ENCODE data around the gene ILDR2. TPM values are rescaled to one million over a fixed set of nuclear protein-coding genes. Genes with fewer than 3 reads are reported as not detected.

Gene ILDR2
- 2.5 TPM for polyA plus RNA-seq (ENCODE audit: insufficient read length)

GRCh38 chr1:166975361-166976129 is at the start of gene ILDR2:
Gene ILDR2, minus strand, starts transcription at chr1:166975540. Its CDS starts 272 bp downstream, at chr1:166975268.
- DNase-seq (ENCODE audit: low read depth) = no peak

- DNase-seq (ENCODE audit: low read depth) = no peak
Measured at GRCh38 chr1:167022384-167022783, 47.0 kb upstream of the ILDR2 start.

- no peak for DNase-seq (ENCODE audit: low read depth)
Measured at GRCh38 chr1:167016100-167016750, 40.9 kb upstream of the ILDR2 start.

GRCh38 chr1:167013108-167013929 is 38.0 kb upstream of the ILDR2 start:
- no peak for DNase-seq (ENCODE audit: low read depth)

- no peak for DNase-seq (ENCODE audit: low read depth)
Measured at GRCh38 chr1:167012570-167012969, 37.2 kb upstream of the ILDR2 start.

- DNase-seq (ENCODE audit: low read depth) = no peak
Measured at GRCh38 chr1:167011560-167012191, 36.3 kb upstream of the ILDR2 start.

- no peak for DNase-seq (ENCODE audit: low read depth)
Measured at GRCh38 chr1:167003711-167004110, 28.4 kb upstream of the ILDR2 start.

- no peak for DNase-seq (ENCODE audit: low read depth)
Measured at GRCh38 chr1:167002354-167002753, 27.0 kb upstream of the ILDR2 start.

- no peak for DNase-seq (ENCODE audit: low read depth)
Measured at GRCh38 chr1:167000546-167000945, 25.2 kb upstream of the ILDR2 start.

GRCh38 chr1:166999500-167000055 is 24.2 kb upstream of the ILDR2 start:
- DNase-seq (ENCODE audit: low read depth) = no peak

GRCh38 chr1:166999075-166999474 is 23.7 kb upstream of the ILDR2 start:
- no peak for DNase-seq (ENCODE audit: low read depth)

GRCh38 chr1:166988974-166989515 is 13.7 kb upstream of the ILDR2 start, which contains the start of gene MAEL:
Gene MAEL, plus strand, starts transcription at chr1:166989280. Its CDS starts 73 bp downstream, at chr1:166989353.
- DNase-seq (ENCODE audit: low read depth) = no peak

GRCh38 chr1:166981589-166981988 is 6.2 kb upstream of the ILDR2 start:
- DNase-seq (ENCODE audit: low read depth) = no peak

GRCh38 chr1:166980818-166981217 is 5.5 kb upstream of the ILDR2 start:
- no peak for DNase-seq (ENCODE audit: low read depth)

GRCh38 chr1:166980383-166980782 is 5.0 kb upstream of the ILDR2 start:
- no peak for DNase-seq (ENCODE audit: low read depth)

GRCh38 chr1:166978821-166979220 is 3.5 kb upstream of the ILDR2 start:
- DNase-seq (ENCODE audit: low read depth) = no peak

GRCh38 chr1:166977951-166978350 is 2.6 kb upstream of the ILDR2 start:
- DNase-seq (ENCODE audit: low read depth) = no peak

GRCh38 chr1:166974647-166975345 is 544 bp downstream of the ILDR2 start:
- DNase-seq (ENCODE audit: low read depth) = no peak

- no peak for DNase-seq (ENCODE audit: low read depth)
Measured at GRCh38 chr1:166972826-166973225, 2.5 kb downstream of the ILDR2 start.

GRCh38 chr1:166972193-166972592 is 3.1 kb downstream of the ILDR2 start:
- DNase-seq (ENCODE audit: low read depth) = no peak

- DNase-seq (ENCODE audit: low read depth) = no peak
Measured at GRCh38 chr1:166971252-166971651, 4.1 kb downstream of the ILDR2 start.

All from forelimb muscle (tissue), 1 donor.